HepG2 (cell line): ENCODE measurements around the gene VAPB.

Source experiments
- ASH2L ChIP-seq: fragments of 300-600, 200-600 bp; sonication (generic); IDR thresholded peaks from 2 replicates; pipeline ENCODE4 v1.7.0; 2017; ENCODE audit warnings: low read depth, mild to moderate bottlenecking, moderate library complexity, mixed read lengths, low read length; ENCODE audit not compliant: insufficient read length
- CTCF ChIP-seq: sonication (generic); formaldehyde crosslinking; IDR thresholded peaks from 2 replicates; pipeline ENCODE4 v1.5.0; 2020; ENCODE audit warnings: mild to moderate bottlenecking, missing genetic modification reagents, moderate library complexity
- SETDB1 ChIP-seq: sonication (generic); formaldehyde crosslinking; IDR thresholded peaks from 2 replicates; pipeline ENCODE4 v1.5.1; 2020; ENCODE audit warnings: missing genetic modification reagents, mild to moderate bottlenecking, borderline replicate concordance
- SP4 ChIP-seq: sonication (generic); formaldehyde crosslinking; IDR thresholded peaks from 2 replicates; pipeline ENCODE4 v1.8.1; 2023; ENCODE audit warnings: mild to moderate bottlenecking, missing genetic modification reagents
- ZNF121 ChIP-seq: sonication (generic); formaldehyde crosslinking; IDR thresholded peaks from 2 replicates; pipeline ENCODE4 v1.5.0; 2020; ENCODE audit warnings: mild to moderate bottlenecking, missing genetic modification reagents
- TF ChIP-seq, protein P1 (sequence below): sonication (generic); formaldehyde crosslinking; IDR thresholded peaks from 2 replicates; pipeline ENCODE4 v1.4.0; 2020; ENCODE audit warnings: mild to moderate bottlenecking, missing genetic modification reagents
- TF ChIP-seq, protein P2 (sequence below): sonication (generic); formaldehyde crosslinking; IDR thresholded peaks from 2 replicates; pipeline ENCODE4 v1.4.0; 2020; ENCODE audit warnings: mild to moderate bottlenecking, missing genetic modification reagents

DNA sequence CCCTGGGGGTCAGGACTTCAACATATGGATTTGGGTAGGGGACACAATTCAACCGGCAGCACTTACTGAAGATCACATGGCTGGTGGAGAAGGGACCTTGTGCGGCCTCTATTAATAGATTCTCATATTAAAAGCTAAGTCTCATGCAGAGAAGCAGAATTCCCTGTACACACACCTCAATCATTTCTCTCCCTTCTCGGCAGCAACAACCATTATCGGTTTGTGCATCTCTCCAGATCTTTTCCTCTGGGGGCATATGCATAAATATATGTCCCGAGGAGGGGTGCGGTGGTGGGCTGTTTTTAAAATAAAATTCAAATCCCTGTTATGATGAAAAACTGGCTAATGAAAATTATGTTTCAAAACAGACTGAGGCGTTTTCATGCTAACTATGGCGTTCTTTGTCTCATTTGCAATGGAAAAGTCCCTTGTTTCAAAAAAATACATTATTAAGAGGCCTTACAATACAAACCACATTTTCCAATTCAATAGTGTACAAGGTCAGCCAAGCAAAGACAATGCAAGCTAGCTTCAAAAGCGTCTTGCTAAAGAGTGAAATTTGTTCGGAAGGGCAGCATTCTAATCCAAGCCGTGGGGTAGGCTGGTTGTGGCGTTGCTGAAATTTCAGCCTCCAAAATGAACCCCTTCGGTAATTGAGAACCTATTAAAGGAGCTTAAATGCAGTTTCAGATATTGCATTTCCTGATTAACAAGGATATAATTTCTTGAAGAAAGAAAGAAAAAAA, 108.9 kb downstream of the VAPB start:
- TF ChIP-seq, protein P1, sequence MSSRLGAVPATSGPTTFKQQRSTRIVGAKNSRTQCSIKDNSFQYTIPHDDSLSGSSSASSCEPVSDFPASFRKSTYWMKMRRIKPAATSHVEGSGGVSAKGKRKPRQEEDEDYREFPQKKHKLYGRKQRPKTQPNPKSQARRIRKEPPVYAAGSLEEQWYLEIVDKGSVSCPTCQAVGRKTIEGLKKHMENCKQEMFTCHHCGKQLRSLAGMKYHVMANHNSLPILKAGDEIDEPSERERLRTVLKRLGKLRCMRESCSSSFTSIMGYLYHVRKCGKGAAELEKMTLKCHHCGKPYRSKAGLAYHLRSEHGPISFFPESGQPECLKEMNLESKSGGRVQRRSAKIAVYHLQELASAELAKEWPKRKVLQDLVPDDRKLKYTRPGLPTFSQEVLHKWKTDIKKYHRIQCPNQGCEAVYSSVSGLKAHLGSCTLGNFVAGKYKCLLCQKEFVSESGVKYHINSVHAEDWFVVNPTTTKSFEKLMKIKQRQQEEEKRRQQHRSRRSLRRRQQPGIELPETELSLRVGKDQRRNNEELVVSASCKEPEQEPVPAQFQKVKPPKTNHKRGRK, result no peak
- TF ChIP-seq ZNF121 (CRISPR knock-in tag) (no peak), SP4 (CRISPR knock-in tag) (no peak), CTCF (CRISPR knock-in tag) (no peak), SETDB1 (no peak), ASH2L (no peak)
- TF ChIP-seq, protein P2, sequence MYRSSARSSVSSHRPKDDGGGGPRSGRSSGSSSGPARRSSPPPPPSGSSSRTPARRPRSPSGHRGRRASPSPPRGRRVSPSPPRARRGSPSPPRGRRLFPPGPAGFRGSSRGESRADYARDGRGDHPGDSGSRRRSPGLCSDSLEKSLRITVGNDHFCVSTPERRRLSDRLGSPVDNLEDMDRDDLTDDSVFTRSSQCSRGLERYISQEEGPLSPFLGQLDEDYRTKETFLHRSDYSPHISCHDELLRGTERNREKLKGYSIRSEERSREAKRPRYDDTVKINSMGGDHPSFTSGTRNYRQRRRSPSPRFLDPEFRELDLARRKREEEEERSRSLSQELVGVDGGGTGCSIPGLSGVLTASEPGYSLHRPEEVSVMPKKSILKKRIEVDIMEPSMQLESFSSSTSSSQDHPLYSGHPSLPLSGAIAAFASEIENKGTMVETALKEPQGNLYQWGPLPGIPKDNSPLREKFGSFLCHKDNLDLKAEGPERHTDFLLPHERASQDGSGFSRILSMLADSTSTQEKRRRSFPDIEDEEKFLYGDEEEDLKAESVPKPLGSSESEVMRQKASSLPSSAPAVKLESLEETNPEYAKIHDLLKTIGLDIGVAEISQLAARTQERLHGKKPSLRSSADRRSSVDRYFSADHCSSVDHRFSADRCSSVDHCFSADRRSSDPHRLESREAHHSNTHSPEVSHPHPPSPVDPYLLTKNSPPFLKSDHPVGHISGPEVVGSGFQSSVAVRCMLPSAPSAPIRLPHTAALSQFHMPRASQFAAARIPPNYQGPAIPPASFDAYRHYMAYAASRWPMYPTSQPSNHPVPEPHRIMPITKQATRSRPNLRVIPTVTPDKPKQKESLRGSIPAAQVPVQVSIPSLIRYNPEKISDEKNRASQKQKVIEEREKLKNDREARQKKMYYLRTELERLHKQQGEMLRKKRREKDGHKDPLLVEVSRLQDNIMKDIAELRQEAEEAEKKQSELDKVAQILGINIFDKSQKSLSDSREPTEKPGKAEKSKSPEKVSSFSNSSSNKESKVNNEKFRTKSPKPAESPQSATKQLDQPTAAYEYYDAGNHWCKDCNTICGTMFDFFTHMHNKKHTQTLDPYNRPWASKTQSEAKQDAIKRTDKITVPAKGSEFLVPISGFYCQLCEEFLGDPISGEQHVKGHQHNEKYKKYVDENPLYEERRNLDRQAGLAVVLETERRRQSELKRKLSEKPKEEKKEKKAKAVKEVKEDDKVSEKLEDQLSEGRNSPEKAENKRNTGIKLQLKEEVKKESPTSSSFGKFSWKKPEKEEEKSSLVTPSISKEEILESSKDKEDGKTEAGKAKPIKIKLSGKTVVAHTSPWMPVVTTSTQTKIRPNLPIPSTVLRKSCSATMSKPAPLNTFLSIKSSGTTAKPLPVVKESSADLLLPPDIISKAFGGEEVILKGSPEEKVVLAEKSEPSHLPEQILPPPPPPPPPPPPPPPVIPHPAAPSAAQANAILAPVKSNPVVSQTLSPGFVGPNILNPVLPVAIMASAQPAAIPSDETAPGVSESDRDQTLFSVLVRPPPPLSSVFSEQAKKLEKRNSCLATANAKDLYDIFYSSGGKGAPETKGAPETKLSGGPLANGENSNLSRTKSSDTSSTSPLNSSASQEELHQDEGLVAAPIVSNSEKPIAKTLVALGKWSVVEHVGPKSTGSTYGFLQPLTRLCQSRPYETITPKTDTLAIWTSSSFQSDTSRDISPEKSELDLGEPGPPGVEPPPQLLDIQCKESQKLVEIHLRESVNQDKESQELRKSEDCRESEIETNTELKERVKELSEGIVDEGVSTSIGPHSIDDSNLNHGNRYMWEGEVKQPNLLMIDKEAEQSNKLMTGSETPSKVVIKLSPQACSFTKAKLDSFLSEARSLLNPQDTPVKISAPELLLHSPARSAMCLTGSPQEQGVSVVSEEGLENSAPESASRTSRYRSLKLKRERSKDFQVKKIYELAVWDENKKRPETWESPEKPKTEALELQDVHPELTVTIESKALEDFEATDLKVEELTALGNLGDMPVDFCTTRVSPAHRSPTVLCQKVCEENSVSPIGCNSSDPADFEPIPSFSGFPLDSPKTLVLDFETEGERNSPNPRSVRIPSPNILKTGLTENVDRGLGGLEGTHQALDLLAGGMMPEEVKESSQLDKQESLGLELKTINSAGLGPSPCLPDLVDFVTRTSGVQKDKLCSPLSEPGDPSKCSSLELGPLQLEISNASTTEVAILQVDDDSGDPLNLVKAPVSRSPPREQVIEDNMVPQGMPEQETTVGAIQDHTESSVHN (CRISPR knock-in tag), result no peak
